HG03196 (cell line): ENCODE results near the gene VAC14.
"Not testable (repeated sequence)": the region's sequence is repeated elsewhere in the genome, so short reads cannot be mapped to it uniquely, and the experiment has no call there.

Source experiments
- ATAC-seq: cut with Tn5 transposase; IDR thresholded peaks from one replicate; pipeline ENCODE4 v1.9.1; 2021; ENCODE audit not compliant: unreplicated experiment

Gene VAC14

GRCh38 chr16:70800781-70801480 is at the start of gene VAC14:
TSS of gene VAC14 (minus strand) at chr16:70801158. CDS start at chr16:70800900, 258 bp downstream.
- peak; percentile 93 for ATAC-seq

GRCh38 chr16:70823498-70824118 is 22.6 kb upstream of the VAC14 start:
- not testable (repeated sequence) for ATAC-seq

DNA sequence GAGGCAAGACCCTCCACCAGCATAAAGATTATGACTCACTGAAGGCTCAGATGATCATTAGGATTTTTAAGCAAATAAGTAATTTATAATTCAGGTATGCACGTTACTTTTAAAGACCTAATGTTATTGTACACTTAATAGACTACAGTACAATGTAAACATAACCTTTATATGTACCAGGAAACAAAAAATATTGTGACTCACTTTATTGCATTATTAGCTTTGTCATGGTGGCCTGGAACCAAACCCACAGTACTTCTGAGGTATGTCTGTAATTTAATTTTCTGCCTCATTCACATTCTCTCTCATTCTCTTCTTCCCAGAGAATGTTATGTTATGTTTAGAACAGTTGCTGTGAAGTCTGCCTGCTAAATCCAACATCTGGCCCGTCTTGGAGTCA is 21.8 kb upstream of the VAC14 start:
- not testable (repeated sequence) for ATAC-seq

DNA sequence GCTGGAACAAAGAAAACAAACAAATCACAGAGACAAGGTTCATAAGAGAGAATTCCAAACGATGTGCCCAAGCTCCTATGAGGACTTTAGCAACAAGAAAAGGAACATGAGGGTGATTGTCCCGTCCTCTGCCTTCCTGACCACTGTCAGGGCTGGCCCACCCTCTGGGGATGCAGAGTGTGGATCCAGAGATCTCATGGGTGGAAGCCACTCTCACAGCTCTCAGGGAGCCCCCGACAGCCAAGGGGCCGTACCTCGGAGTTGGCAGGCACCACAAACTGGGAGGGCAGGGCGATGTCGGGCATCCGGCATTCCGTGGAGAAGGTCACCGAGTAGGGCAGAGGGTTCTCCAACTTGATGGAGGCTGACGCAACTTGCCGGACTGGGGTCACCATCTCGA is 17.1 kb upstream of the VAC14 start:
- ATAC-seq, result not testable (repeated sequence)

GRCh38 chr16:70809392-70810060 is 8.6 kb upstream of the VAC14 start:
- ATAC-seq, result no peak

DNA sequence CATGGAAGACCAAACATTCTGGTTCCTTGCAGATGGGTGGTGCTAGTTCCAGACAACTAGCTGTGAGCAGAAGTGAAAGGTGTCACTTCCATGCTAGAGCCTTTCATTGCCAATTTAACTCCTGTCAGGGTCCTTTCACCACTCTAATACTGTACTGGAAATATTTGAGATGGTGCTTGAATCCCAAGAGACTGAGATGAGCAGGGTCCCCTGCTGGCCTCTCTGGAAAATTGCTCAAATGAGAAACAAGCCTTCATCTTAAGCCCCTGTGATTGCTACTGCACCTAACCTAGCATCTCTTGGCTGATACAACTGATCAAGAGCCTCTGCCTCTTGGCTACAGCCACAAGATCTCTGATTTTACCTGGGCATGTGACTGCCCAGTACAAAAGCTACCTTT is 7.4 kb upstream of the VAC14 start:
- no peak for ATAC-seq

DNA sequence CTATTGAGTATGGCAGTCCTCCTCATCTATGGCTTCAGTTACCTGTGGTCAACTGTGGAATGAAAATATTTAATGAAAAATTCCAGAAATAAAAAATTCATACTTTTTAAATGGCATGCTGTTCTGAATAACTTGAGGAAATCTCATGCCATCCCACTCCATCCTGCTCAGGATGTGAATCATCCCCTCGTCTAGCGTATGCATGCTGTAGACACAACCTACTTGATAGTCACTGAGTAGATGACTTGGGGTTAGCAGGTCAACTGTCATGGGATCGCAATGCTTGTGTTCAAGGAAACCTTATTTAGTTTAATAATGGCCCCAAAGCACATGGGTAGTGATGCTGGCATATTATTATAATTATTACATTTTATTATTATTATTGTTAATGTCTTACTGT is 4.8 kb upstream of the VAC14 start:
- no peak for ATAC-seq

GRCh38 chr16:70805380-70805779 is 4.4 kb upstream of the VAC14 start:
- no peak for ATAC-seq

- ATAC-seq, result no peak
Observed at GRCh38 chr16:70804734-70805169, 3.8 kb upstream of the VAC14 start.

GRCh38 chr16:70804153-70804733 is 3.3 kb upstream of the VAC14 start:
- no peak for ATAC-seq

DNA sequence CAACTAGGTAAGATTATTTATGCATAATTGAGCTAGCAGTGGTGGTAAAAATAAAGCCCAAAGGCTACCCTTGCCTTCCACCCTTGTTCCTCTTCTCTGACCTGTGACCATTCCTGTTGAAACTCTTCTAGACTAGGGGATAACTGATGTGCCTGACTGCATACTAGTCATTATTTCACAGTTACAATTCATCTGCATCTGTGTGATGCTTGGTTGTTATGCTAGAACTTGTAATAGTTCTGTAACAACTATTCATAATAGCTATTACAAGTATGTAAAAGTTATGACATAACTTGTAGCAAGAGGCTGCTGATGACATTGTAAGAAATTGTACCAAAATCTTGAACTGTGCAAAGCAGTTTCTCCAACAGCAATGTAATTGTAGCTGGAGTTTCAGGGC is 2.4 kb upstream of the VAC14 start:
- no peak for ATAC-seq

- no peak for ATAC-seq
Observed at GRCh38 chr16:70801611-70802010, 653 bp upstream of the VAC14 start.

- ATAC-seq, result no peak
Observed at GRCh38 chr16:70800311-70800710, 647 bp downstream of the VAC14 start.

- no peak for ATAC-seq
Observed at GRCh38 chr16:70796301-70796700, 4.7 kb downstream of the VAC14 start.

- no peak for ATAC-seq
Observed at GRCh38 chr16:70795296-70795912, 5.6 kb downstream of the VAC14 start.

DNA sequence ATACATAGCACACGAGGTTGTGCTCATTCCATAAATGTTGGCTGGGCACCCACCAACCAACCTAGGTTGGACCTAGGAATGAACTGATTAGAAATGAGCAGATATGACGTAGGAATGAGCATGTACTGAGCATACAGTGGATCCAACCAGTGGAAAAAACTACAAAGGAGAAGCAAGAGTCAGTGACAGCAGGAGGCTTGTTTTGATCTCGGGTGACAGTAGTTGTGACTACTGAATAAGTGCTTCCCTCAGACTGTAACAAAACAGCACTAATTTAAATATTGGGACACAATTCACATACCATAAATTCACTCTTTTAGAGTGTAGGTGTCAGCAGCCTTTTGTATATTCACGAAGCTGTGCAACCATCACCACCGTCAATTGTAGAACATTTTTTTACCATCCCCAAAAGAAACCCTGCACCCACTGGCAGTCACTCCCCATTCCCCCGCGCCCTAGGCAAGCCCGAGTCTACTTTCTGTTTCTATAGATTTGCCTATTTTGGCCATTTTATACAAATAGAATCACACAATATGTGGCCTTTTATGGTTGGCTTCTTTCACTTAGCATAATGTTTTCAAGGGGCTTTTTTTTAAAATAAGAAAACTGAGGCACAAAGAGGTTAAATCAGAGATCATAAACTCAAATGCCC is 7.0 kb downstream of the VAC14 start:
- peak; percentile 43 for ATAC-seq

DNA sequence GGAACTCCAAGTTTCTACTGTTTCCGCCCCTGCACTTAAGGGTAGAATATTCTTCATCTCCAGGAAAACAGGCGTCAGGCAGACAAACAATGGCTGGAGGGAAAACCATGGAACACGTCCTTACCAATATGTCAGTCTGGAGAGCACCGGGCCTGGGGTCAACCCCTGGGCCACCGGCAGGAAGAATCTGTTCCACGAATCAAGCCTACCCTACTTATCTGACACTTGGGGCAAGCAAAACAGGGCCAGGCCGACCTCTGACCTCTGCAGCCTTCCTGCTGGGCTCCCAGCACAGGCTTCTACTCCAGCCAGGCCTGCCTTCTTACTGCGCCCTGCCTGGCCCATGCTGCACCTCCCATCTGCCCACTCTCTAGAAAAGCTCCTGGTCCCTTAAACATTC is 10.1 kb downstream of the VAC14 start:
- no peak for ATAC-seq

DNA sequence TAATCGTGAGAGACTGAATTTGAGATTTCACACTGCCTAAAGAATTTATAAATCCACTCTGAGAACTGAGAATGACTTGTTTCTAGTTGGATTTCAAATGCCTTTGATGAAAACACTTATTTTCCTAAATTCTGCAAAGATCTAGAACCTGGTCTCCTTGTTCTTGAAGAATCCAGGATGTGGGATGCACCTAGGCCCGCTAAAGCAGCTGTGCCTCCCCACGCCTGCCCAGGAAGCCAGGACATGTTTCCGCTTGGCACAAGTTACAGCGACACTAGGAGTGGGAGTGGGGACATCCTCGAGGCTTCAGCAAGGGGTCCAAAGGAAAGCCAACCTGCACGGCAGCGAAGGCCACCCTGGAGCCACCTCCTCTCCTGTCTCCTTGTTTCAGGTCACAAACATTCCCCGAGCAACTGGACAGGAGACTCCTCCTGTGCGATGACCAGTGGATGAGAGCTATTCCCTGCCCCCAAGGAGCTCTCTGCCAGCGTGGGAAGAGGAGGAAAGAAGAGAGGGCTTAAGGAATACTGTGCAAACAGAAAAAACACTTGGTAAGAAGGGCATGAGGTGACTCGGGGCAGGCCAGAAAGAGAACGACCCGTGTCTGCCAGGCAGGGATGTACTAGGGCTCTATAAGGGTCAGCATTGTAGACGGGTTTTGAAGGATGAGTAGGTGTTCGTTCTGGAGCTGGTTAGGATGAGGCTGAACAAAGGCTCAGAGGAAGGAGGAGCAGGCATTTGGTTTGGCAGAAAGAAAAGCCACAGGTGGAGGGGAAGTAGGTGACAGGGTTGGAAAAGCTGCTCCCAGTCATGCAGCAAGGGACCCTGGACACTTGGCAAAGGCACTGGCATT is 11.1 kb downstream of the VAC14 start:
- ATAC-seq, result no peak

DNA sequence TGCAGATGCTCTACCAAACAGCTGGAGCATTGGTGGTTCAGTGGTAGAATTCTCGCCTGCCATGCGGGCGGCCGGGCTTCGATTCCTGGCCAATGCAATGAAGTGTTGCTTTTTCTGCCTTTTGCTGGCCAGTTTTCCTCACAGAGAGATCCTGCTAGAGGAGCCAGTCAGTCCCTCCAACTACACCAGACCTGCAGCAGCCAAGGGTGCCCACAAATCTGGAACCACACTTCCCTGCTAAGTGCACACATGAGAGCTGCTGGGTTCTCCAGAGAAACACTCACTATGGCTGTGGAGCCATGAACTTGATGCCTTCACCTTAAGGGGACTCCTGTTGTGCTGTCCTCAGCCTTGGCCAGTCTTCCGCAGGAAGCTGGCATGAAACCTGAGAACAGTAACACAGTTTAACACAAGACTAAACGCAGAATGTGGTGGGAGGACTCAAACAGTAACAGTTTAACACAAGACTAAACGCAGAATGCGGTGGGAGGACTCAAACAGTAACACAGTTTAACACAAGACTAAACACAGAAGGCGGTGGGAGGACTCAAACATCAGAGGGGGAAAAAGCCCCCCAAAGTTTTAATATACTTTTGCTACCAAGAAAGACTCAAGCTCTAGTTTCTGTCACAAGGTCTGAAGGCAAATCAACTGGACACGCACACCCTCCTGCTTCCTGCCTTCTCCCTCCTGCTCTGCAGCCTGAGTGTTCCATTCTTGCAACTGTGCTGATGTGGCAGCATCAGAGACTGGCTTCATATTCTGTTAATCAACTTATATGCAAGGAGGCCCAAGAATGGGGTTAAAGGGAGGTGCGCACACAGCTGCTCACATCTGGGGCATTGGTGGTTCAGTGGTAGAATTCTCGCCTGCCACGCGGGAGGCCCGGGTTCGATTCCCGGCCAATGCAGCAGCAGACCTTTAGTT is 12.0 kb downstream of the VAC14 start:
- no peak for ATAC-seq
